NCI-H128 (cell line): ENCODE data around the gene ECSCR.
"Not testable (repeated sequence)": the region's sequence is repeated elsewhere in the genome, so short reads cannot be mapped to it uniquely, and the experiment has no call there.

Experiments
- DNase-seq: peaks from one replicate; lab custom pipeline; 2025; ENCODE audit not compliant: unreplicated experiment; lab: John Stamatoyannopoulos, UW

Gene ECSCR

DNA sequence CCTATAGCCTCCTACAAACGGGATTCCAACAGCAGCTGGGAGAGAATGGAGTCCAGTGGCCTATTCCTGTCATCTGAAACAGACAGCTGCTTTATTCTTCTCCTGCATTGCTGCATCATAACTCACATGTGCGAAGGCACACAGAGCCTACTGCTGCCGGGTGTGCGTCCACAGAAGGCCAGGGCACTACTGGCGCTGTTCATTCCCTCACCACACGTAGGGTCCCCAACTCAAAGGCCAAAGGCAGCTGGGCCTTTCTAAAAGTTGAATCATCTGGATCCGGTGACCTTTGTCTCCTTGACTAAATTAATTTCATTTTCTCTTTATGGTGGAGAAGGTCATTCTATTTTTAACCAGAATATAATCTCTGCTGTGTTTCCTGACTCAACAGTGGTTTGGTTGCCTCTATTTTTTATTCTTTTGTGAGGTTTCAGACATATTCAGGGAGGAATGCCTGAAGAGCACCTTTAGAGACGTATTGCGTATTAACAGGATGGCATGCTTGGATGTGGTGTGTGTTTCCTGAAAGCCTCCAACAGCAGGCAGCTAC is 47.9 kb downstream of the ECSCR start:
- no peak for DNase-seq

DNA sequence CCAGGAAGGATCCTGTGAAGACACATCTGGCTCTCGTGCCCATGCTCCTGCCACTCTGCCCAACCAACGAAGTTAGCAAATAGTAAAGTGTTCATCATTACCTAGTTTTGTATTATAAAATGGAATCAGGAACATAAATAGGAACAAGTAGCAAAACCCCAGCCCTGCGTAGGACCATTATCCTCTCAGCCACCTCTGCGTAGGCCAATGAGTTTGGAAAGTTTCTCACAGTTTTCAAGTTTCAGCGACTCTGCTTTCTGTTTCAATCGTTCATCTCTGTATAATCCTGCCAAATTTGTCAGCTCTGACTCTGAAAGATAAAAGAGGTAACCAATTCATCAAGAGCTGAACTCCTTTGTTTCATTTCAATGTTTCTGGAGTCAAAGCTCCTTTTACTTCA is 48.6 kb downstream of the ECSCR start:
- no peak for DNase-seq

DNA sequence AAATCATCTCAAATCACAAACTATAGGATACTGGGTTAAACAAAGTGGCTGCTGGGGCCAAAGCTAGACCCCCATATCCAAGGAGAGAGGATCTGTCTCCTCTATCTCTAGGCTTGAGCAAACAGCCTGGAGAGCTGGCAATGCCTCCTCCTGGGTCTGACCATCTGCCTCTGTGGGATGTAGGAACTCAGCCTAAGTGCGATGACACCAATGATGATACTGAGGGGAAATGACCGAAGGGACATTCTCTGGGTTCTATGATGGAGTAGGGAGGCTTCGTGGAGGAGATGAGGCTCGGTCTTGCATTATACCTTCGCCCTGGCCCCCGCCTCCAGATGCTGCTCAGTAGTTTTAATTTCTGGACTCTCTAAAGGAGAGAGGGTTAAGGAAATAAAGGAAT is 49.4 kb downstream of the ECSCR start:
- DNase-seq = no peak

DNA sequence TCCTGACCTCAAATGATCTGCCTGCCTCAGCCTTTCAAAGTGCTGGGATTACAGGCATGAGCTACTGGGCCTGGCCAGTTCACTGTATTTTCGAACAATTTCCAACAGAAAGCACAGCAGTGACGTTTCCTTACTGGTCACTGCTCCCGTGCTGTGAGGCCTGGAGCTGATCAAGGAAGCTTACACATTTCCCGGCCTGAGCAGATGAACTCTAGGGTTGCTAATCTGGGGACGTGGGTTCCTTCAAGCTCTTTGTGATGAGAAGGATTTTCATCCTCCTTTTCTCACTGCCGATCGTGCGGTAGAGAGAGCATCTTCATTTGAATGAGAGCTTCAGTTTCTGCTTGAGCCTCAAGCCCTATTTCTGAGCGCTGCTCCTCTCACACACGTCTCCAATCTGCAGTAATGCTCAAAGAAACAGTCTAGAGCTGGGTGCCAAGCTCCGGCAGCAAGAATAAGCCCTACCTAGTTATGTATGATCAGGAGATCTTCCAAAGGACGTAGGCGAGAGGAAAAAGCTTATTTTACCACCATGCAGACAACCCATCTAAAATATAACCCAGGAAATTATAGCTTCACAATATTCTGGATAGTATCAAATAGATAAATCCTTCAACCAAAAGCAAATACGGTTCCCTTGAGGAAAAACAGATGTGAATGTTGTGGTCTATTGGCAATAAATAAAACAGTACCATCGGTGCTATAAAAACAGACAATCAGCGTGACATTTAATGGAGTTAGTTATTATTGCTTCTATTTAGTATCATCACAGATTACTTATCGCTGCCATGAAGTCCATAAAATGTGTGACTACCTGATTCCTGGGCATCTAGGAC is 51.3 kb downstream of the ECSCR start:
- DNase-seq = no peak

DNA sequence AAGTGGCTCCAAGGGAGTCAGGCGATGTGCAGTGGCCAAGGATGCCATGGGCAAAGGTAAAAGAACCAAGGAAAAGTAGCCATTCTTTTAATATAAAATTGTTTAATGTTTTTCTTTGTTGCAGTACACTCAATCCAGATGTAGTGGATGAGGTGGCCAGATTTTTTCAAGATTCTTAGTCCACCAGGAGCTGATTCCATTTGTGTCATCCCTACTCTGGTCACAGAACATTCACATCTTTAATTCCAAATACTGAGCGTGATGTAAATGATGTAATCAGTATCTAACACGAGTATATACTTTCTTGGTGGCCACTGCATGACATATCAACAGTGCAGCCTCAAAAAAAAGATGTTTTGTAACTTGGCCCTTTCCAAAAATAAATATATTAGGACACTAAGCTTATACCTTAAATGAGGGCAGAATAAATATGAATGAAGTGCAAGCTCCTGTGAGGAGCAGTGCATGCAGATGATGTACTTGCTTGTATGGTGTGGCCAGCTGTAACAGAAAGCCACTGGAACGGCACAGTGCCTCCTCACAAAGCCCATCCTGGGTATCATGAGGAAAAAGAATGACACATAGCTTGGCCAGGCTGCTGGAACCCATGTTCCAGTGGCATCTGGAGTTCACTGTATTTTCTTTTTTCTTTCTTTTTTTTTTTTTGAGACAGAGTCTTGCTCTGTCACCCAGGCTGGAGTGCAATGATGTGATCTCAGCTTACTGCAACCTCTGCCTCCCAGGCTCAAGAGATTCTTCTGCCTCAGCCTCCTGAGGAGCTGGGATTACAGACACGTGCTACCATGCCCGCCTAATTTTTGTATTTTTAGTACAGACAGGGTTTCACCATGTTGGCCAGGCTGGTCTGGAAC is 52.2 kb downstream of the ECSCR start:
- no peak for DNase-seq

DNA sequence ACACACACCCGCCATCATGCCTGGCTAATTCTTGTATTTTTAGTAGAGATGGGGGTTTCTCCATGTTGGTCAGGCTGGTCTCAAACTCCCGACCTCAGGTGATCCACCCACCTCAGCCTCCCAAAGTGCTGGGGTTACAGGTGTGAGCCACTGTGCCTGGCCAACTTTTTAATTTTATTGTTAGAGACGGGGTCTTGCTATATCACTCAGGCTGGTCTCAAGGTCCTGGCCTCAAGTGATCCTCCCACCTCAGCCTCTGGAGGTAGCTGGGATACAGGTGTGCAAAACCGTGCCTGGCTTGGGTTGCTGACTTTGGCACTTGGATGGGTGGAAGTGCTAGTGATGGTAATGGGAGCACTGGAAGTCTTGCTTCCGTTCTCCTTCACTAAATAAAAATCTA is 53.4 kb downstream of the ECSCR start:
- not testable (repeated sequence) for DNase-seq

DNA sequence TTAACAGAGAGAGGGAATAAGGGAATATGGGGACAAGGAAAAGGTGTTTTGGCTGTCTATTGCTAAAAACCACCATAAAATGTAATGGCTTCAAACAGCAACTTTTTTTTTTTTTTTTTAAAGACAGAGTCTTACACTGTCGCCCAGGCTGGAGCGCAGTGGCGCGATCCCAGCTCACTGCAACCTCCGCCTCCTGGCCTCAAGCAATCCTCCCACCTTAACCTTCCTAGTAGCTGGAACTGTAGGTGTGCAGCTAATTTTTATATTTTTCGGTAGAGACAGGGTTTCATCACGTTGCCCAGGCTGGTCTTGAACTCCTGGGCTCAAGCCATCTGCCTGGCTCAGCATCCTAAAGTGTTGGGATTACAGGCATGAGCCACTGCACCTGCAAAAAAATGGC is 54.4 kb downstream of the ECSCR start:
- no peak for DNase-seq

DNA sequence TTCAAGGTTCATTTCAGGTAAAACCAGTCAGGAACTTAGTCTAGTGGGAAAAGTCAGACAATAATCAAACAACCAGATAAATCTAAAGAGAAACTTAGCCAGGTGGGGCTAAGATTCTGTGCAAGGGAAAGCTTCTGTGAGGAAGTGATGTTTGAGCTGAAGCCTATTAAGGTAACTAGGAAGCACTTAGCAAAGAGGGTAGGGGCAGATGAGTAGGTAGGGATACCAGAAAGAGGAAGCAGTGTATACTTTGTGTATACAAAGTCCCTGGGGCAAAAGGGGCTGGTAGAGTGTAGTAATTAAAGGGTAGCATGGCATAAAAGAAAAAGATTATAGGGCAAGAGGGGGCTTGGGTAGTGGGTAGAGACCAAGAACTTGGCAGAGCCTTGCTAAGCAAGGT is 55.0 kb downstream of the ECSCR start:
- no peak for DNase-seq

DNA sequence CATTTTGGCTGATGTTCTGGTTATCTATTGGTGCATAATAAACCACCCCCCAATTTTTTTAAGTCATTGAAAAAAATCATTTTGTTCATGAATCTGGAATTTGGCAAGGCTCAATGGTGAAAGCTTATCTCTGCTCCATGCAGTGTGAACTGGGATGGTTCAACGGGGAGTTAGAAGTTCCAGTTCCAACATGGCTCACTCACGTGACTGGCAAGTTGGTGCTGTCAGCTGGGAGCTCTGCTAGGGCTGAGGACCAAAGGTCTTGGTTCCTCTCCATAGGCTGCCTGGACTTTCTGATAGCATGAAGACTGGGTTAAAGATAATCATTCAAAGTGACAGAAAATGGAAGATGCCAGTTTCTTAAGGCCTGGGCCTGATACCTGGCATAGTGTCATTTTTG is 55.6 kb downstream of the ECSCR start:
- no peak for DNase-seq

DNA sequence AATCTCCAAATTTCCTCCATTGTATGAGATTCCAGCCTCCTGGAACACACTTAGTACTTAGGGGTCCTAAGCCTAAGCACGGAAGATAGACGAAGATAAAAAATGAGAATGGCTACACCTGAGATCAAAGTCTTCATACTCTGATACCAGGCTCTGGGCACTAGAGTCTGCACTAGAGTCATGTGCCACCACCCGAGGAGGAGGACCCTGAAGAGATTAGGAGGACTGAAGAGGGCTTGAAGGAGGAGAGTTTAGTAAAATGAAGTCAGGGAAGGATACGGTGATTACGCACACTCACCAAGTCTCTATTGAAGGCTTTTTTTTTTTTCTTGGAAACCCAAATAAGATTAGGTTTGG is 58.1 kb downstream of the ECSCR start:
- DNase-seq = no peak

DNA sequence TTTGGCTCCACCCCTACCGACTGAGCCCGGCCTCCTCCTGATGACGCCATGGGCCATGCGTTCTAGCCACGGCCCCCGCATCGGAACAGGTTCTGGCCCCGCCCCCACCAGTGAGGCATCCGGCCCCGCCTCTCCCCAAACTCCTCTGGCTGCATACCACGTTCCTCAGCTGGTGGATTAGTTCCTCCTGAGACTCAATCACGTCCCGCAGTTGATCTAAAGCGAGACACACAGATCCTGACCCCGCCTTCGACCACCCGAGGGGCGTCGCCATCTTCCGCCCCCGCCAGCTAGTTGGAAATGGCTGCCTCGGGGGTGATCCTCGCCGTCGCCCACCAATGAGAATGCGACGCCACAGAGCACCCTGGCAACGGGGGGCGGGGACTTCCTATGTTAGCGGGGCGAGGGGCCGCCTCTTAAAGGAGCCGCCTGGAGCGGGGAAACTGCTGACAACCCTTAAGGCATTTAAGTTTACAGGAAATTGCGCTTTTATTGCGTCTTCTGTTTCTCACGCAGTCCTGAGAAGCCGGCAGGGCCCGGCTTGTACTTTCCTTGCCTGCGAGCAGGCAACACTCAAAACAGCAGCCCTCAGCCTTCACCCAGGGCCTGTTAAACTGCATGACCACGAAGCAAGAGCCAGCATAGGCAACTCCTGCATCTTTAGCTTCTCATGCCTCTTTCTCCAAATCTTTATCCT is 58.6 kb downstream of the ECSCR start, which contains the start of gene SPATA24:
SPATA24 (minus strand) TSS at position 303 of the 697 bp plus-strand sequence; CDS start at position 274, 29 bp downstream.
- peak; percentile 82 for DNase-seq

DNA sequence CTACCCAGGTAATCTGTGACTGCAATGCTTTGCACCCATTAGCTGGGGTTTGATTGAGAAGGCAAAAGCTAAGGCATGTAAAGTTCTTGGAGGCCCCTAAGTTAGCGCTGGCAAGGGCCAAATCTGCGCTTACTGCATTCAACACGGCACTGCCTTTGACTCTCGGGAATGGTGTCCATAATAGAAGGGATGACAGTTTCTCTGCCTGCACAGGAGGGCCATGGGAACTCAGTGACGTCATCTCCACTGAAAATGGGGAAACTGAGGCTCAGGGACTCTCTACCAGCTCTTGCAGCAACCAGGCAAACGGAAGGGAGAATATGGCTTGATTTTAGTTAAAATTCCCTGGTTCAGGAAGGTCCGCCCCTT is 59.1 kb downstream of the ECSCR start:
- DNase-seq = no peak

DNA sequence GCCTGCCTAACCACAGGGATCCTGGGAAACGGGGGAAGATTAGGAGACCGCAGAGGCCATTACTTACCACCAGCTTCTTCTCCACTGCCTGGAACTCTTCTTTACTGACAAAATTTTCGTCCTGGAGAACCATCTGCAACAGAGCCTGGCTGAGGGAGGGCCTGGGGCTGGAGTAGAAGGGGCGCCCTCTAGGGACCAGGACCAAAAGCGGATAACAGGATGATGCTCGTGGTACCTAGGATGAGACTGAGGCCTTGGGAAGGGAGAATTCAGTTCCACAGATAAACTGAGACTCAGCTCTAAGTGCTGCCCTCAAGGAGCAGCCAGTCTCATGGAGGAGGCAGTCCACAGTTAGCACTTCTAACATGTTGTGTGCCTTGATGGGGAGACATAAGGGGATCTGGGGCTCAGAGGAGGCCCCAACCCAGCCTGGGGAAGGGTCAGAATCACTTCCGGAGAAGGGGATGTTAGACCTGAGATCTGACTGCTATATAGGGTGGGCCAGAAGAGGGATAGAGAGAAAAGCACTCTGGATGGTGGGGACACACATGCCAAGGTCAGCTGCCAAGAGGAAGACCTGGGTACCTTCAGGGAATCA is 59.9 kb downstream of the ECSCR start:
- DNase-seq = no peak

DNA sequence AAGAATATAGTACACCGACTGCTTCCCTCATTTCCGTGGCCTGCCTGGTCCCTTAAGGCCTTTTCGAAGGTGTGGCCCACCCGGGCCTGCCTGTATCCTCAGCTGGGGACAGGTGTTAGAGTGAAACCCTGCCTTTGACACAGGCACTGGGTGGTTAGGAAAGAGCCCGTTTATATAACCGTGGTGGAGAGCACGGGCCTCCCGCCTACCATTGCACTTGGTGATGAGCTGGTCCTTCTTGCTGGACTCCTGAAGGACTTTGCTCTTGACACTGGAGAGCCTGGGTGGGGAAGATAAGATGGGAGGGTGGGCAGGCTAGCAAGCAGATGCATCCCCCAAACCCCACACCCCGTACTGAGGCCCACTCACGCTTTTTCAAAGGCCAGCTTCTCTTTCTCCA is 61.0 kb downstream of the ECSCR start:
- no peak for DNase-seq

DNA sequence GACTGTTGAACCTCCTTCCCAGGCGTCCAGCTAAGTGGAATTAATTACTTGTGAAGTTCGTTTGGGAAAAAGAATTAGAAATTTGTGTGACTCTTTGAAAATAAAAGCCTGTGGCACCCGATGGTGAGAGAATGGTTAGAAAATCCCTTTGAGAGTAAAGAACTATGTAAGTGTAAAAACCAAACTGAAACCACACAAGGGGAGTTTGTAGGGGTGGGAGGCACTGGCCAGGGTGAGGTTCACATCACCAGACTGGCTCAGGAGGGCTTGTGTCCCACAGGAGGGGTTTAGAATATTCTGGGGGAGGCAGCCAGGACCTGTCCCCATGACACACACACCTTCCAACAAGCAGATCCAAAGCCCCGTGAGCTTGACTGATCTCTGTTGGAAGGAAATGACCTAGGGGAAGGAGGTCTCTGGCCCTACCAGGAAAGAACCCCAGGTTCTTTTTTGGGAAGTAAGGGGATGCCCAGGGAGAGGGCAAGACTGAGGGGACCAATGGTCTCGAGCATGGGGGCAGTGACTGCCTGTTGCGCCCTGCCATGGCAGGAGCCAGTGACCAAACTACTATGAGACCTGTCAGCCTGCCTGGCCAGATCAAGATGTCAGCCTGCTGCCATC is 62.9 kb downstream of the ECSCR start:
- DNase-seq = no peak
